IPS-15b (cell line): ENCODE data around the gene FIP1L1.

Source experiments
- H3K27me3 ChIP-seq: one replicate; pipeline ENCODE4 v1.6.1; 2013; ENCODE audit warnings: low read length; ENCODE audit not compliant: control insufficient read depth, insufficient read depth
- H3K36me3 ChIP-seq: one replicate; pipeline ENCODE4 v1.6.1; 2013; ENCODE audit warnings: low read length; ENCODE audit not compliant: control insufficient read depth, insufficient read depth
- H3K4me1 ChIP-seq: one replicate; pipeline ENCODE4 v1.6.1; 2013; ENCODE audit warnings: mild to moderate bottlenecking, low read length; ENCODE audit not compliant: control insufficient read depth, insufficient read depth
- H3K4me3 ChIP-seq: one replicate; pipeline ENCODE4 v1.5.1; 2013; ENCODE audit warnings: low read depth, low read length
- H3K9ac ChIP-seq: one replicate; pipeline ENCODE4 v1.6.1; 2013; ENCODE audit warnings: low read depth, mild to moderate bottlenecking, low read length
- H3K9me3 ChIP-seq: one replicate; pipeline ENCODE4 v1.6.1; 2013; ENCODE audit warnings: mild to moderate bottlenecking, low read length; ENCODE audit not compliant: control insufficient read depth, insufficient read depth

FIP1L1 gene

DNA sequence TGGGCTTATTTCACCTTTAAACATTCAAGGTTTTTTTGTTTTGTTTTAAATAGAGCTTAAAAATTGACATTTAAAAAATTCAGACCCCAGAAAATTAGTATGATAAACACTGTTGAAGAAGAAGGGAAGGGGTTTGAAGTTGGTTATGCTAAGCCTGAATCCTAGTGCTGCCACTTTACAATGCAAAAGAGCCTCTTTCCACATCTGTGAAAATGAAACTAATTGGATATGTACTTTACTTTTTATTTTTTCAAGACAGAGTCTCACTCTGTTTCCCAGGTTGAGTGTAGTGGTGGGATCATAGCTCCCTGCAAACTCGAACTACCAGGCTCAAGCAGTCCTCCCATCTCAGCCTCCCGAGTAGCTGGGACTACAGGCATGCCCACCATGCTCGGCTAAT, 41.8 kb downstream of the FIP1L1 start:
- no peaks in the 10 kb centered on the region for H3K36me3 ChIP-seq
- H3K4me1 ChIP-seq: no peaks in the 10 kb centered on the region

DNA sequence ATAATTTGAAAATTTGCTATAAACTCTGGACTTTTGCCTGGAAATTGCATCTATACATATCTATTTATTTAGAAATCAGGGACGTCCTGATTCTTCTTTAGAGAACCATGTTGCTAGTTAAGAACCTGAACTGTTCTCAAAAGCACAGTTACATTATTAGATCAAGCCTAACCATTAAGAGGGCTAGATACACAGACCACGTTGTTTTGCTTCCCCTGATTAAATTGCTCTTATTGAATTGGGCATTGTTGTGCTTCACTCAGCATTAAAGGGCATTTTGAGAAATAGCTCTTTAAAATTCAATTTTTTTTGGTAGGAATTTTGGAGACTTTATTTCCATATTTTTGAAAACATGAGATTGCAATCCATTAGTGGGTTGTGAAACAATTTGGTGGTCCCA, 44.4 kb downstream of the FIP1L1 start:
- H3K4me3 ChIP-seq: no peak overlapping the region
- no peaks in the 10 kb centered on the region for H3K36me3 ChIP-seq
- no peaks in the 10 kb centered on the region for H3K9me3 ChIP-seq
- no peaks in the 10 kb centered on the region for H3K4me1 ChIP-seq
- no peaks in the 10 kb centered on the region for H3K27me3 ChIP-seq
- no peak overlapping the region for H3K9ac ChIP-seq

More for the DNA sequence above, 41.8 kb downstream of the FIP1L1 start:
- Histone ChIP-seq H3K27me3 (no peaks in the 10 kb centered on the region), H3K9ac (no peak overlapping the region), H3K4me3 (no peak overlapping the region), H3K9me3 (no peaks in the 10 kb centered on the region)

- Histone ChIP-seq H3K4me3 (no peak overlapping the region), H3K9me3 (no peaks in the 10 kb centered on the region), H3K9ac (no peak overlapping the region), H3K4me1 (no peaks in the 10 kb centered on the region), H3K36me3 (no peaks in the 10 kb centered on the region), H3K27me3 (no peaks in the 10 kb centered on the region)
Observed at GRCh38 chr4:53422367-53422766, 44.9 kb downstream of the FIP1L1 start.

GRCh38 chr4:53424280-53424679, 46.8 kb downstream of the FIP1L1 start:
- Histone ChIP-seq H3K9ac (no peak overlapping the region), H3K4me3 (no peak overlapping the region), H3K36me3 (no peaks in the 10 kb centered on the region), H3K27me3 (no peaks in the 10 kb centered on the region), H3K9me3 (no peaks in the 10 kb centered on the region), H3K4me1 (no peaks in the 10 kb centered on the region)

- Histone ChIP-seq H3K36me3 (no peaks in the 10 kb centered on the region), H3K4me3 (no peak overlapping the region)
Observed at GRCh38 chr4:53427366-53427765, 49.9 kb downstream of the FIP1L1 start.

GRCh38 chr4:53431052-53431451, 53.6 kb downstream of the FIP1L1 start:
- Histone ChIP-seq H3K4me1 (no peaks in the 10 kb centered on the region), H3K9me3 (no peaks in the 10 kb centered on the region), H3K9ac (no peak overlapping the region), H3K4me3 (no peak overlapping the region), H3K27me3 (no peaks in the 10 kb centered on the region), H3K36me3 (no peaks in the 10 kb centered on the region)

More at GRCh38 chr4:53427366-53427765, 49.9 kb downstream of the FIP1L1 start:
- no peaks in the 10 kb centered on the region for H3K4me1 ChIP-seq
- H3K9ac ChIP-seq: no peak overlapping the region
- H3K9me3 ChIP-seq: no peaks in the 10 kb centered on the region
- no peaks in the 10 kb centered on the region for H3K27me3 ChIP-seq

- Histone ChIP-seq H3K4me3 (no peak overlapping the region), H3K9ac (no peak overlapping the region), H3K4me1 (no peaks in the 10 kb centered on the region), H3K27me3 (no peaks in the 10 kb centered on the region), H3K36me3 (no peaks in the 10 kb centered on the region), H3K9me3 (no peaks in the 10 kb centered on the region)
Observed at GRCh38 chr4:53432528-53433424, 55.3 kb downstream of the FIP1L1 start.

- Histone ChIP-seq H3K9me3 (no peaks in the 10 kb centered on the region), H3K4me3 (no peak overlapping the region), H3K9ac (no peak overlapping the region), H3K27me3 (no peaks in the 10 kb centered on the region), H3K36me3 (no peaks in the 10 kb centered on the region), H3K4me1 (no peaks in the 10 kb centered on the region)
Observed at GRCh38 chr4:53436251-53436650, 58.8 kb downstream of the FIP1L1 start.

DNA sequence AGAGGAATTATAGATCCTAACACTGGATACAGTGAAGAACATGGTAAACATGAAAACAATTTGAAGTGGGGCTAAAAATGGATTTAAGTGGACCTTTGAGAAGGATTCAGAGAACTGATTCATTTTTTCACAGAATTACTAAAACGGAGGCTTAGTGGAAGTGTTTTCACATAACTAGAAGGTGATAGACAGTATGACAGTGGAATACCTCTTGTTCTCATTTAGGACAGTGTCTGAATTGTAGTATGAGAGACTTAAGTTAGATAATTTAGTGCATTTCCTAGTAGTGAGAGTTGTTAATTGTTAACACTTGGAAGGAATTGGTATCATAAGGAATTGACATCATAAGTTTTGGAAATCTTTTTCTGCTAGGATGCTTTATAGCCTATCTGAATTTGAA, 64.1 kb downstream of the FIP1L1 start:
- H3K4me1 ChIP-seq: no peaks in the 10 kb centered on the region
- no peaks in the 10 kb centered on the region for H3K27me3 ChIP-seq
- no peak overlapping the region for H3K4me3 ChIP-seq
- no peaks in the 10 kb centered on the region for H3K9me3 ChIP-seq
- no peaks in the 10 kb centered on the region for H3K36me3 ChIP-seq
- no peak overlapping the region for H3K9ac ChIP-seq

GRCh38 chr4:53444954-53445353, 67.5 kb downstream of the FIP1L1 start:
- Histone ChIP-seq H3K9me3 (no peaks in the 10 kb centered on the region), H3K36me3 (no peaks in the 10 kb centered on the region), H3K4me1 (no peaks in the 10 kb centered on the region), H3K9ac (no peak overlapping the region), H3K27me3 (no peaks in the 10 kb centered on the region), H3K4me3 (no peak overlapping the region)

GRCh38 chr4:53450773-53451172, 73.3 kb downstream of the FIP1L1 start:
- no peak overlapping the region for H3K4me3 ChIP-seq
- H3K36me3 ChIP-seq: peaks cover 11% of the 10 kb centered on the region
- H3K9me3 ChIP-seq: no peaks in the 10 kb centered on the region
- H3K4me1 ChIP-seq: peaks cover 2% of the 10 kb centered on the region
- no peaks in the 10 kb centered on the region for H3K27me3 ChIP-seq
- no peak overlapping the region for H3K9ac ChIP-seq

GRCh38 chr4:53453385-53453784, 75.9 kb downstream of the FIP1L1 start:
- H3K9ac ChIP-seq: no peak overlapping the region
- H3K27me3 ChIP-seq: no peaks in the 10 kb centered on the region
- peaks cover 11% of the 10 kb centered on the region for H3K36me3 ChIP-seq
- peaks cover 2% of the 10 kb centered on the region for H3K4me1 ChIP-seq
- H3K9me3 ChIP-seq: no peaks in the 10 kb centered on the region
- H3K4me3 ChIP-seq: no peak overlapping the region
